ENCODE results near the gene DDX41.

- no peak for TF ChIP-seq EZH2 (IDR thresholded peaks at IDR 0.05; ENCODE audit: borderline replicate concordance, low read length)
- no peak for TF ChIP-seq CTCF (IDR thresholded peaks at IDR 0.05; ENCODE audit: low read length)
Measured at GRCh38 chr5:177510567-177511053, 6.2 kb downstream of the DDX41 start.

All from OCI-LY1 (cell line).